NCI-H146 (cell line): ENCODE measurements around the gene SLC8A1.

Source experiments
- DNase-seq: peaks from one replicate; lab custom pipeline; 2025; lab: John Stamatoyannopoulos, UW

SLC8A1 gene

GRCh38 chr2:40230707-40231432, 221.0 kb downstream of the SLC8A1 start:
- peak; percentile 23 for DNase-seq

DNA sequence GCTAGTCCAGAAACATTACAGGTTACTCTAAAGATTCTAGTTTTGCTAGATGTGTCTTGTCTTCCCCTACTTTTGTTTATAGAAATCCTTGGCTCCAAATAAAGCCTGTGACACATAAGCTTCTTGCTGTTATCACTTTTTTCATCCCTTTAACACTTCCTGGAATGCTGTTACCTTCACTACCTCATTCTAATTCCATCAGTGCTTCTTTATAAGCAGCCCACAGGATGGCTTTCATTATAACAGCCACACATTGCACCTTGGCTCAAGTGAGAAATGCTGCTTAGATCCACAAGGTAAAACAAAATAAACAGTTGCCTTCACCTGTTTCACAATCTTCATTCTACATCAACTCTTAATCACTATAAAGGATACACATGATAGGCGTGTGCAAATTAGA, 221.7 kb downstream of the SLC8A1 start:
- no peak for DNase-seq

- no peak for DNase-seq
Measured at GRCh38 chr2:40228310-40228709, 223.6 kb downstream of the SLC8A1 start.

GRCh38 chr2:40227210-40227609, 224.7 kb downstream of the SLC8A1 start:
- peak; percentile 72 for DNase-seq

DNA sequence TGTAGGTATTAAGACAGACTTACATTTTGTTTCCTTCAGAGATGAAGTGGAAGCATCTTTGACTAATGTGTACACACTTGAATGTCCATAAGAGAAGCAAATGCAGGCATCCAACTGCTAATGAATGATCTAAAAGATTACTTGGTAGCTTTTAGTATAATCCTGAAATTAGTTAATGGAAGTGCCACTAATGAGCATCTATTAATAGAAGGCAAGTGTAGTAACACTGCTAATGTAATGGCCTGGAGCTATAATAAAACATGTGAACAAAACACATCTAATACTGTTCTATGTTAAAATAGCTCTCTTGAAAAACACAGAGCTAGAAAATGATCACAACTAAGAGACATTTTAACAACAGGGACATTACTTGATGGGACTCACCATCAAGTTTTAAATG, 225.3 kb downstream of the SLC8A1 start:
- DNase-seq, result no peak

GRCh38 chr2:40225670-40226210, 226.2 kb downstream of the SLC8A1 start:
- peak; percentile 61 for DNase-seq

DNA sequence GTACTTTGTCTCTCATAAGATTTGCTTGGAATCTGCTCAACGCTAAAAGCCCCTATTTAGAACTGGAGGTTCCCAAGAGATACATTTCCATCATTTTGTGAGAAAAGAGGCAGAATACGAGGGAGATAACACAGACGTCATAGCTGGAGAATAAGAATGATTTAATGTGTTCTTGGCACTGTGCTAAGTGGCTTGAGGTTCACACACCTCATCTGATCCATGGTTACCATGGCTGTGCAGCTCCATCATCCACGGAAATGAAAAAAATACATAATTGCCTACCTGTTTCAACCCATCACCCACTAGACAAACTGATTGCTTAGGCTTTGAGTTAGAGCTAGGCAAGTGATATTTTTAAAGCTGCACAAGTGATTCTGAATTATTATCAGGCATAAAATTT, 227.6 kb downstream of the SLC8A1 start:
- peak; percentile 10 for DNase-seq

DNA sequence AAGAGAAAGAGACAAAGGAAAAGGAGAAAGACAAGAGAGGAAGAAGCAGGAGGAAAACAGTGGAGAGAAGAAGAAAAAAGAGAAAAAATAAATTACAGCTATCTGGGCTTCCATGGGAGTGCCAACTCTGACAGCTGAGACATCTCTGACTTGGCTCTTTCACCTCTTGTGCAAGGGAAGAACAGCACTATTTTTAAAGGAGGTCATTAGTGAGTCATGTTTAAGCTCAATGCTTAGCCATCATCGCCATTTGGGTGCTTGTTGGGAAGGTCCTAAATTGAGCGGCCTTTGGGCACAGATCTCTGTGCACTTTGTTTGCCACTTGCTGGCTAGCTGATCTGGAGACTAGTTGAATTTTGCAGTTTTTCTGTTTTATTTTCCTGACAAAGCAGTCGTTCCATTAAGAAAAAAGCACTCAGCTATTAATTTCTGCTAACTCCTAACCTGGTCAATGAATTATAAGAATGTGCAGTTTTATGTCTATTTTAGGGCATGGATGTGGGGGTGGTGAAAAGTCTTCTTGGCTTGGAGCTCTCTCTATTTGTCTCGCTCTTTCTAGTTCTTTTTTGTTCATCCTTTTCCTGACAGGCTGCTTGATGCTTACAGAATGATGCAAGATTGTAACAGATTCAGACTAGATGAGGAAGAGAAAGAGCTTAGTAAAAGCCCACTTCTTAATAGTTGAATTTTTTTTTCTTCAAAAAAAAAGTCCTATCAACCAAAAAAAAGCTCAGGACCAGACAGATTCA, 231.5 kb downstream of the SLC8A1 start:
- DNase-seq, result no peak

- no peak for DNase-seq
Measured at GRCh38 chr2:40219141-40219540, 232.7 kb downstream of the SLC8A1 start.

GRCh38 chr2:40218679-40219078, 233.2 kb downstream of the SLC8A1 start:
- peak; percentile 35 for DNase-seq

DNA sequence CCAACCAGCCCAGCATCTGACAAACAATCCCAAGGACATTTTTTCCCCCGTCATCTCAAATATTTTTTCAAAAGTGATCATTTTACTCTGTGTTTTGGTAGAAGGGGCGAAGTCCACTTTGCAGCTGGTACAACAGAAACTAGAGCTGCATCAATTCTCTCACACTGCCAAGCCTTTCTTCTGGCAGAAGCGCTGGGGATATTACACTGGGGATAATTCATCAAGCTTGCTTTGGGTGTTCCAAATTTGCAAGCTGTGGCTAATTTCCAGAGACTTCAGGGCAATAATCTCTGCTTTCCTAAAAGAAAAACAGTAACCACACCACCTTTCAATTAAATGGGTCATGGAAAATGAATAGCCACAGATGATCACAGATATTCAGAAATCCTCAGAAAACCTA, 238.3 kb downstream of the SLC8A1 start:
- peak; percentile 52 for DNase-seq

DNA sequence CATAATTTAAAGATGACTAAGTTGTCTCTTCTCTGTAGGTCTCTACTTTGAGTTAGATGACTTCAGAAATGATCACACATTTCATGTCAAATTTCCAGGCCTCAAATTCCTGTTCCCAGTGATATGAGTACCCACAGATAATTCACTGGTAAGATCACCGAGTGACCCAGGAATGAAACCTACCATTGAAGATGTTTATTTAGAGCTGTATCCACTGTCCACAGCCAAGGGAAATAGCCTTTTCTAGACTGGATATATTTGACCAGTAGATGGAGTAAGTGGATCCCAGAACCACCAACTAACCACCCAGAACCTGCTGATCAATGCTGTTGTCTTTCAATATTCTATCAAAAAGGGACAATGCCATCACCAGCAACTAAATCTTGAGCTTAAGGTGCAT, 238.8 kb downstream of the SLC8A1 start:
- DNase-seq, result peak; percentile 60

GRCh38 chr2:40210968-40211353, 240.9 kb downstream of the SLC8A1 start:
- DNase-seq, result no peak

DNA sequence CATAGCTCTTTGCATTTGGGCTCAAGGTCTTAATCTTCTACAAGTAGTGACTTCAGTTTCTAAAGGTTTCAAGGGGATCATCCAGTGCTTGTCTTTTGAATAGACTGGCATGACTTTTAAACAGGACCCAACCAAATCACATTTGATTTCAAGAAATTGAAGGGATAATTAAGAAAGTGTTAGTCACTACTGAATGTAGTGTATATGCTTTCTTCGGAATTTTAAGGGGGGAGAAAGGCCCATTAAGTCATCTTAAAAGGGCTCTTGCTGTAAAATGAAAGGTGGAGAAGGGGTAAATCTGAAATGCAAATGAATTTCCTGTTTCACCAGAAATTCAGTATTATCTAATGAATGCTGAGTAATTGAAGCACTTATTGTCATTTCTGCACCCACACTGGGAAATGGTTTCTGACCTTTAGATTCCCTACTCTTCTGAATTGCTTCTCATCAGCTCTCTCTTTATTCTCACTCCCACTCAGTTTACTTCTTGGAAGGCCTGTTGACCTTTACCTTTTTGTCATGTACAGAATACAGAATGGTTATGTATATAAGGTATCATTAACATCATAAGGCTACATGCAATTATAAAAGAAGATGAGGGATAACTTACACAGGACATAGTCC, 241.4 kb downstream of the SLC8A1 start:
- DNase-seq, result peak; percentile 22

GRCh38 chr2:40209761-40210160, 242.1 kb downstream of the SLC8A1 start:
- peak; percentile 40 for DNase-seq

DNA sequence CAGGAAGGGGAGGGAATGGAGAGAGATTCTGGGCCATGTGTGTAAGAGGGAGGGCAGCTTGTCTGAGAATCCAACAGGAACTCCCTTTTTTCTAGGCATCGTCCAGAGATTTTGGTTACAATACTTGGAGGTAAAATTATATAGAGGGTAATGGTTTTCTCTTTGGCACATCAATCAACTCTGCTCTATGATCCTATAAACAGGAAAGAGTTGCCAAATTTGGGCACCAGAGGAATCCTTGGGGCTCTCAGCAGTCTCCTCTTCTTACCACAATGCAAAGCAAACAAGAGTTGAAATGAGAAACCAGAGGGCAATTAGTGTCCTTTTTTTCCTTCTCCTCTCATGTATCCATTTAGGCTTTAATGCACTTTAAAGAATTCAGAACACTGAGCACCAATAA, 243.4 kb downstream of the SLC8A1 start:
- peak; percentile 87 for DNase-seq

GRCh38 chr2:40204268-40204667, 247.6 kb downstream of the SLC8A1 start:
- no peak for DNase-seq

DNA sequence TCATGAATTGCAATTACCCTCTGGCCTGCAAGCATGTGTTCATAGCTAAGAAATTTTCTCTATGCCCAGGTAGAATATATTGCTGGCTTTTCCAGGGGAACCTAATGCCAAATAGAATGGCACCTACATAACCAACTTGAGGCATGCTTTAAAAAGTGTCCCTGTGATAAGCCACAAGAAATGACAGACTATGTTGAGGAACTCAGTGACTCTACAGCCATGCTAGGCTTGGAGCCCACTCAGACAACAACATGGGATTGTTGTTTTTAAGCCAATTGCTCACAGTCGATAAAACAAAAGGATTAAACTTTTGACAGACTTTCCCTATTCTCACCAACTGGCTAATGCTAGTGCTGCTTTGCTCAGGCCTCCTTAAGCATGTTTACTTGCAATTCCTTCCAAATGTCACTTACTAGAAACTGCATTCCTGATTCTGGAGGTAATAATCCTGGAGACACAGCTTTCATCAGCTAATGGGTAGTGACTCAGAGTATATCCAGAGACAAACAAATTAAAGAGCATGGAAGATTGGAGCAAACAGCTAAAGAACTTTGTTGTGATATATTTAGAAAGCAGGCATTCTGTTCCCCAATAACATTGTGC, 249.0 kb downstream of the SLC8A1 start:
- no peak for DNase-seq

DNA sequence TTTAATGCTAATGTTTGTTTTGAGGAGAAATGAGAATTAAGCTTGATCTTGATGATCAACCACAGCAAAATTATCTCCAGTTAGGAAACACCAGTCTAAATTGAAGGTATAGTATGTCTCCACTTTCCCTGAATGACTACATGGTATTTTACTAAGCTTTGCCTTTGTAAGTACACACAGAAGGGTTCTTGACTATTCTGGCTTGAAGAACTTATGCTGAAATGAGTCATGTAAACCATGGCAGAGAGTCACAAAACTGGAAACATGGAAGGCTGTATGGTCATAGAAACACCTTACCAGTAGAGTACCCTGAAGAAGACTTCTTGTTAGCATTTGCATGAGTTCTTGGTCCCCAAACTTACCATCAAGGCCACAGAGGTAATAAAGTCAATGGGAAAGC, 250.5 kb downstream of the SLC8A1 start:
- no peak for DNase-seq

DNA sequence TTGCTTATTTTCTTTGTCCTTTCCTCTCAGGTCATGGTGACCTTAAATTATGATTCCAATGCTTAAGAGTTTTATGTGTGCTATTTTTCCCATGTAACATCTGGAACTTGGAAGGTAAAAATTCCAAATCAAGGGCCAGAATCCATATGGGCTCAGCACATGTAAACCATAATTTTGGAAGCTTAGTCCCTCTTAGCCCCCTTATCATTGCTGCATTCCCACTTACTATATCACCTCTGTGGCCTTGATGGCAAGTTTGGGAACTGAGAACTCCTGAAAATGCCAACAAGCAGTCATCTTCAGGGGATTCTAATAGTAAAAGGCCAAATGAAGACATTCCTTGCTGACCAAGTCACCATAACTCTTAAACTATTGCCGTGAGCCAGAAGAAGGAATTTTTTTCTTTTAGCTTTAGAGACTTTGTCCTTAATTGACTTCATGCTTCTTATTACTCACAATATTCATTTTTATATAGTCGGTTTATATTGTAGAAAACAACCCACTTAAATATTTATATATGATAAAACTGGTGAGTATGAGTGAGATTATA, 251.4 kb downstream of the SLC8A1 start:
- no peak for DNase-seq

DNA sequence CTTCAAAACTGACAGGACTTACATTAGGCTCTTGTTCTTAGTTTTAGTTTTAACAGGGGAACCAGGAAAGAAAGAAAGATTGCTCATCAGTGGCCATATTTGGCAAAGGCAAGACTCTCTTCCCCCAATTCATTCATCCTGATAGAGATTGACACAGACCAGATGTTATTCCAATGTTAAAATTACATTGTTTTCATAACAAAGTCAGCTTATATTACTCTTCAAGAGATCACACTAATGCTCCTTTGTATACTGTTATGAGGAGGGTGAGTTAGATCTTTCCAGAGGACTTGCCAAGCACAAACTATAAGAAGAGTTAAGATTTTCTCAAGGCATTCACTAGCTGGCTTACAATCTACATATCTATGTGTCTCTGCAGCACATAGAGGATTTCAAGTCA, 252.1 kb downstream of the SLC8A1 start:
- no peak for DNase-seq

GRCh38 chr2:40197121-40197520, 254.8 kb downstream of the SLC8A1 start:
- DNase-seq, result no peak
